Measurements from ENCODE around the gene TMEM255A.

The TMEM255A gene

GRCh38 chrX:120308558-120308957 is 2.7 kb downstream of the TMEM255A start:
- no peak for DNase-seq (ENCODE audit: low spot score)

- DNase-seq (ENCODE audit: low spot score), result no peak
Observed at GRCh38 chrX:120306630-120307029, 4.6 kb downstream of the TMEM255A start.

DNA sequence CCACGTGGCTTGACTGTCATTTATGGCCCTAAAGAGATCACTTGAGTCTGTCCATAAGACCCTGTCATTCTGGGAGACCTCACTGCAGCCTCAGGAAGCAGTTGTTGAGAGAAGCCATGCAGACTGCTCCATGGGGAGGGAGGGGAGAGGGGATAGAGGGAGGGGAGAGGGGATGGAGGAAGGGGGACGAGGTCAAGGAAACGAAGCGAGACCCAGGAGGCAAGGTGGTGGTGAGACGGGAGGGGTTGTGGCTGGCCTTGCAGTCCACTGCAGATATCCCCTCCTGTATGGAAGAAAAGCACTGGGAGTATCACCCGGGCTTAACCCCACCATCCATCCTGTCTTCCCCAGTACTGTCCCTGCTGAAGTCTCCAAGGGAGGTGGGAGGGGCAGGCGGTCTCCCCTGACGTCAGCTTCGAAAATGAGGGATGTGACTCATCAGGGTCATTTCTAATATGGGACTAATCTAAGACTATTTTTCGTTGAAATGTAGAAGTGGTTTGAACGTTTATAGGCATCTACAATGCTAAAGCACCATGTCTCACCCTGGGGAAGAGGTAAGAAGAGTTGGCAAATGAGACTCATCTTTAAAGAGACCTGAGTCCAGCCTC is 5.6 kb downstream of the TMEM255A start:
- no peak for DNase-seq (ENCODE audit: low spot score)

- DNase-seq (ENCODE audit: low spot score), result no peak
Observed at GRCh38 chrX:120304256-120304655, 7.0 kb downstream of the TMEM255A start.

DNA sequence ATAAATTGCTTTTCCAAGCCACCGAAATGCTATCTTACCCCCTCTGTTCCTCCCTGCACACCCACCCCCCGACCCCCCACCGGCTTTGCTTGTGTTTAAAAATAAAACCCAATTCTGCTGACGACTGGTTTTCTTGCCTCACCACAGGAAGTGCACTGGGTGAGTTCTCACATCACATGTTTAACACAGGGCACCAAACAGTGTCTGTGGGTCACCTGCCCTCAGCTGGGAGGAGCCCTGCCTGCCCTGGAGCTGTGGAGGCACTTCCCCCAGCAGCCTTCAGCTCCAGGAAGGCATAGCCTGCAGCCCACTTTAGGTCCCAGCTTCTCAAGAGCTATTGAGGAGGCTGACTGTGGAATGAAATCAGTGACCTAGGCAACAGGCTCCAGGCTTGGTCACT is 8.8 kb downstream of the TMEM255A start:
- DNase-seq (ENCODE audit: low spot score), result no peak

GRCh38 chrX:120301960-120302359 is 9.3 kb downstream of the TMEM255A start:
- DNase-seq (ENCODE audit: low spot score), result no peak

- DNase-seq (ENCODE audit: low spot score), result no peak
Observed at GRCh38 chrX:120301497-120301896, 9.8 kb downstream of the TMEM255A start.

DNA sequence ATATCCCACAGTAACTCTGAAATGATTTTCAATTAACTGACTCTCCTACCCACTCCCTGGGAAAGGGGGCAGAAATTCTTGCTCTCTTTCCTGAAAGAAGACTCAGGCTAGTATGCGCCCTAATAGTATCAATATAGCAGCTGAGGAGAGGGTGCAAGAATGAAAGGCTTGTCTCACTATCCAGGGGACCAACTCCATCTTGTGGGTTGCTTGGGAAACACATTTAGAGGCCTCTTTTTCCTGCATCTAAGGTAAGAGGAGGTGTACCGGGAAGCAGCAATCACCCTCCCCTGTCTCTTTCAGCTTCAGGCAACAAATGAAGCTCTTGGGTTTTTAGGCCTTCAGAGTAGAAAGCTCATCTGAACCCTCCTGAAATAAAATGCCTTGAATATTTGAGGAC is 11.3 kb downstream of the TMEM255A start:
- no peak for DNase-seq (ENCODE audit: low spot score)

GRCh38 chrX:120297923-120298322 is 13.3 kb downstream of the TMEM255A start:
- DNase-seq (ENCODE audit: low spot score), result no peak

DNA sequence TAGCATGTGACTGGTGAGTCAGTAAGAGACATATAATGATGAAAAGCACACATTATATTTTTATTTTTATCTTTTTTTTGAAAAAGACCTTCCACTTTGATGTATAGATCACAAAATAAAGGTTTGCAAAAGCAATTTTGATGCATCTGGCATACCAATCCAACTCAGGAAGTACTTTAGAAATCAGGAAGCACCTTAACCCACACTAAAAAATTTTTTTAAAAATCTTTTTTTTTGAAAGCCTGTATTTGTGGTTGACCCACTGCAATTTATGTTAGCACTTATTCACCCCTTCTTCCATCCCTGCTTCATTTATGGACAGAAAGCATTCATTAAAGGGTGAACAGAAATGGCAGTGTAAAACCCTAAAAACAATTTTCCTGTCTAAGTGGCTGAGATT is 16.6 kb downstream of the TMEM255A start:
- no peak for DNase-seq (ENCODE audit: low spot score)

GRCh38 chrX:120293015-120293414 is 18.2 kb downstream of the TMEM255A start:
- no peak for DNase-seq (ENCODE audit: low spot score)

GRCh38 chrX:120291211-120291610 is 20.1 kb downstream of the TMEM255A start:
- no peak for DNase-seq (ENCODE audit: low spot score)

- no peak for DNase-seq (ENCODE audit: low spot score)
Observed at GRCh38 chrX:120290107-120290506, 21.2 kb downstream of the TMEM255A start.

- no peak for DNase-seq (ENCODE audit: low spot score)
Observed at GRCh38 chrX:120287513-120288112, 23.6 kb downstream of the TMEM255A start.

GRCh38 chrX:120286733-120287512 is 24.3 kb downstream of the TMEM255A start:
- no peak for DNase-seq (ENCODE audit: low spot score)

DNA sequence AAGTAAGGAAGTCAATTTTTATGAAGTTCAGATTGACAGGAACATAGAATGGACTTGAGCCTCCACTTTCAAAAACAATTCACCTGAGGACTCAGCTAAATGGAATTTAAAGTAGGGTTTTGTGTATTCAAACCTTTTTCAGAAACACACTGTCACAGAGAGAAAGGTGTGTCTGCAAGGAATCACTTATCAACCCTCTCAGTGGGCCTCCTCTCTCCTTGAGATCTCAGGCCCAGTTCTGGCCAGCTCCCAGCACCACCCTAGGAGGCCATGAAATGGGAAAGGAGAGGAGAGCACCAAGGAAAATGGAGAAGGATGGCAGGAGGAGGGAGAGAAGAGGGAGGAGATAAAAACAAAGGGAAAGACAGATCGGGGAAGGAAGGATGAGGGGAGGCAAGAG is 28.6 kb downstream of the TMEM255A start:
- no peak for DNase-seq (ENCODE audit: low spot score)

DNA sequence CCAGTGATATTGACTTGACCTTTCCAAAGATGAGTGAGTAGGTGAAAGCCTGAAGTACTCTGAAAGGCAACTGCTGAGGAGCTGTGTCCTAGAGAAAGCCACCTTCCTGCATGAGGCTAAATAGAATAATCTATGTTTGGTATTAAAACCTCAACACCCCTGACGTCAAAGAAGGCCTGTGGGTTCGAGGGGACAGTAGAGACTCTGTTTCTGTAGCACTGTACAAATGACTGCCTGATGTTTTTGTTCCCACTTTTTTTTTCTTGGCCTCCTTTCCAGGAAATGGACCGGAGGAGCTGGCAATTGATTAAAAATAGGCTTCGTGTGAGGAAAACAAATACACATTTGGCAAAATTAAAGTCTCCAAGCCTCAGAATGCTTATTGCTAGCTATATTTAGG is 29.5 kb downstream of the TMEM255A start:
- DNase-seq (ENCODE audit: low spot score), result no peak

DNA sequence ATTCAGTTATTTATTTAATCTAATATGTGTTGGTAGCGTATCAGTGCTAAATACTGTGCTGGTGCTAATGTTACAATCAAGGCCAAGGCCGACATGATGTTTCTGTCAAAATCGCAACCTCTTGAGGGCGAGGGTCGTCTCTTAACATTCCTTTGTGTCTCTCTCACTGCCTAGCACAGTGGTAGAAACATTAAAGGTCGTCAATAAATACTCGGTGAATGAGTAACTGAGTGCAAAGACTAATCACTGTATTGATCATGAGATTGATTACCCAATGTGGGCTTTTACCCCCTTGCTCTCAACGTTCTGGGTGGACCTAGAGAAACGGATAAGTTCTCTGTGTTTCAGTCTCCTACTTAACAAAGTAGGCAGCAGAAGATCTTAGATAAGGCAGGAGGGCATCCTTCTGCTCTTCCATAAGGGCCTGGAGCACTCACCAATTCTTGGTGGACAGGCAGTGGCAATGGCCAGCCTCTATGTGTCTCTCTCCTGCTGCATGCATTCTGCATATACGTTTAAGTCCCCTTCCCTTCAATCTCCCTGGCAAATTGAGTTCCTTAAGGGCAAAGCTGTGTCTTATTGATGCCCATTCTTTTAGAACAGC is 30.1 kb downstream of the TMEM255A start:
- DNase-seq (ENCODE audit: low spot score), result no peak

- no peak for DNase-seq (ENCODE audit: low spot score)
Observed at GRCh38 chrX:120274958-120275357, 36.3 kb downstream of the TMEM255A start.

- DNase-seq (ENCODE audit: low spot score), result no peak
Observed at GRCh38 chrX:120274145-120274544, 37.1 kb downstream of the TMEM255A start.

GRCh38 chrX:120271218-120271617 is 40.0 kb downstream of the TMEM255A start:
- no peak for DNase-seq (ENCODE audit: low spot score)

- DNase-seq (ENCODE audit: low spot score), result no peak
Observed at GRCh38 chrX:120270567-120270966, 40.7 kb downstream of the TMEM255A start.
